A673 (cell line): ENCODE results near the gene ATF3. TPM values are rescaled to one million over a fixed set of nuclear protein-coding genes. Genes with fewer than 3 reads are reported as not detected.

ENCODE experiments used
- BruUV-seq: library from RNA; stranded (reverse); fragments of 400-500 nt; replicated peaks from 2 replicates; lab custom pipeline; 2021; lab: Mats Ljungman, UMichigan
- CTCF ChIA-PET: fragments of 300-600 bp; sonication (Branson Sonifier 250); formaldehyde crosslinking; loops from one replicate; lab custom pipeline; 2022; ENCODE audit warnings: antibody characterized with exemption; lab: Charles Lee
- POLR2A ChIA-PET: fragments of 300-600 bp; sonication (Branson Sonifier 250); formaldehyde crosslinking; loops from one replicate; lab custom pipeline; 2022; ENCODE audit warnings: antibody characterized with exemption; ENCODE audit not compliant: low non-redundant PET; lab: Charles Lee
- DNase-seq: peaks from one replicate; pipeline ENCODE4 v3.0.0-alpha.2; 2015; ENCODE audit warnings: low spot score
- H3K27ac ChIP-seq: fragments of 200-600 bp; sonication (generic); 2 replicates; pipeline ENCODE4 v1.5.1; 2016; ENCODE audit warnings: mixed run types, low read depth, mild to moderate bottlenecking, mixed read lengths, antibody characterized with exemption, low read length; ENCODE audit not compliant: poor library complexity, severe bottlenecking
- H3K27me3 ChIP-seq: fragments of 200-600 bp; sonication (generic); replicated peaks from 2 replicates; pipeline ENCODE4 v1.6.1; 2017; ENCODE audit warnings: mixed run types, low read depth, mild to moderate bottlenecking, mixed read lengths, antibody characterized with exemption, low read length; ENCODE audit not compliant: insufficient read depth, poor library complexity
- H3K36me3 ChIP-seq: fragments of 200-600 bp; sonication (generic); 2 replicates; pipeline ENCODE4 v1.6.1; 2016; ENCODE audit warnings: mixed run types, mild to moderate bottlenecking, mixed read lengths, antibody characterized with exemption, low read length; ENCODE audit not compliant: insufficient read depth, poor library complexity, severe bottlenecking
- H3K4me1 ChIP-seq: fragments of 200-600 bp; sonication (generic); 2 replicates; pipeline ENCODE4 v1.6.1; 2017; ENCODE audit warnings: mixed run types, mild to moderate bottlenecking, mixed read lengths, antibody characterized with exemption, low read length; ENCODE audit not compliant: insufficient read depth, poor library complexity, severe bottlenecking
- H3K4me3 ChIP-seq: fragments of 200-600 bp; sonication (generic); 2 replicates; pipeline ENCODE4 v1.5.1; 2016; ENCODE audit warnings: low read depth, mixed run types, mild to moderate bottlenecking, mixed read lengths, low read length; ENCODE audit not compliant: poor library complexity, severe bottlenecking
- H3K9me3 ChIP-seq: fragments of 200-600 bp; sonication (generic); 2 replicates; pipeline ENCODE4 v1.6.1; 2016; ENCODE audit warnings: mixed run types, low read depth, mild to moderate bottlenecking, mixed read lengths, antibody characterized with exemption, low read length; ENCODE audit not compliant: poor library complexity, severe bottlenecking
- EZH2 ChIP-seq: fragments of 200-600 bp; sonication (generic); IDR thresholded peaks from 2 replicates; pipeline ENCODE4 v1.6.1; 2017; ENCODE audit warnings: borderline replicate concordance, low read depth, mild to moderate bottlenecking, mixed read lengths, antibody characterized with exemption, low read length; ENCODE audit not compliant: poor library complexity, severe bottlenecking
- intact Hi-C: fragments of 100-400 bp; cut with micrococcal nuclease; formaldehyde crosslinking; loops from one replicate; pipeline ENCODE4 v1.10.0; 2022; ENCODE audit not compliant: unreplicated experiment
- total RNA-seq: library from RNA; stranded (reverse); gene quantifications from 2 replicates; pipeline ENCODE4 v1.2.3, GENCODE V29; 2021
- TF ChIP-seq, protein P1 (sequence below): fragments of 300-800, 200-600 bp; sonication (generic); conservative IDR thresholded peaks from 2 replicates; pipeline ENCODE4 v1.5.1; 2017; ENCODE audit warnings: low read depth, mild to moderate bottlenecking, antibody characterized with exemption, low read length, moderate library complexity, mixed read lengths

ATF3 gene
- total RNA-seq, 1 experiment from 2014 or later: 16.0 TPM

- CTCF ChIA-PET: interaction anchor here (0.5 to 1.3 kb wide), 12 partner anchors 9 to 331 kb away, joined by 3 to 14 read pairs (median 4); partner anchors contain the start of genes BATF3 and FLVCR1
- no peak for DNase-seq
Measured at GRCh38 chr1:212664409-212665199, 56.0 kb downstream of the ATF3 start.

DNA sequence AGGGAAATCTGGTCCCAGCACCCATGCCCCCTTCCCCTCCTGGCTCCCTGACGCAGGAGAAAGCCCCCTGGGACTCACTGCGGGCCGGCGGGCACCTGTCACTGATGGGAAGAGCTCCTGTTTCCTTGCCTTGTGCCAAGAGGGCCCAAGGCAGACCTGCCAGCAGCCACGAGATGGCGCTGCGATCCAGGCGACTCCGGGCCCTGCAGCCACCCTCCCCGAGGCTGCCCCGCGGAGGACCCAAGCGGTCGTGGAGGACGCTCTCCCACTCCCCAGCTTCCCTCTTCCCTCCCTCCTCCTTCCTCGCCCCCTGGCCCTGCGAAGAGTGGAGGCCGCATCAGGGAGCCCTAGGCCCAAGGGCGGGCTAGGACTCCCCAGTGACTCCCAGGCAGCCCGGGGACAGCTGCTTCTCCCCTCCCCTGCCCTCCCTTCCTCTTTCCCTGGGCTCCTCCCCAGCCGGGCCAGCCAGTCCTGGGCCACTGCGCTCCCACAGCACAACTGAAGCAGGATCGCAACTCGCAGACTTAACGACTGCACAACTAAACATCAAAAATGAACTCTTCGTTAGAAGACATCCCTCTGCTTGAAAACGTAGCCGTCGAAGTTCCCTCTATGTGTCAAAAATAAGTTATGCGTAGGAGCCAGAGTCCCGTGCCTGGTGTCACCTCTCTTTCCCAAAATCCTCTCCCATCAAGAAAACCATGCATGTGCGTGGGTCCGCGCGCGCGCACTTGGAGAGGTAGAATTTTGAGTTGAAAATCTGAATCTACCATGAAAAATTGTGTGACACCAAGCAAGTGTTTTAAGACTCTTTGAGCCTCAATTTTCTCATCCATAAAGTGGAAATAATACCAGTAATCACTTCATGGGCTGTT lies 56.9 kb downstream of the ATF3 start:
- ChIA-PET CTCF (interaction anchor here (0.5 to 1.3 kb wide), 13 partner anchors 10 to 399 kb away, joined by 3 to 14 read pairs (median 4); partner anchors contain the start of genes BATF3 and FLVCR1), POLR2A (interaction anchor here (0.6 kb wide), 2 partner anchors 57 to 239 kb away, joined by 3 to 5 read pairs; partner anchors contain the start of gene ATF3)
- Histone ChIP-seq H3K27me3 (no peaks in the 10 kb centered on the region), H3K9me3 (no peaks in the 10 kb centered on the region), H3K4me1 (peaks cover 17% of the 10 kb centered on the region), H3K27ac (peak overlapping the region; percentile 49), H3K4me3 (peak overlapping the region; percentile 50), H3K36me3 (no peaks in the 10 kb centered on the region)
- intact Hi-C loops: loop anchor here (1.0 to 5.0 kb wide), 3 partner anchors 117 to 330 kb away; no protein-coding TSS in a partner anchor
- TF ChIP-seq EZH2: no peak
- TF ChIP-seq, protein P1, sequence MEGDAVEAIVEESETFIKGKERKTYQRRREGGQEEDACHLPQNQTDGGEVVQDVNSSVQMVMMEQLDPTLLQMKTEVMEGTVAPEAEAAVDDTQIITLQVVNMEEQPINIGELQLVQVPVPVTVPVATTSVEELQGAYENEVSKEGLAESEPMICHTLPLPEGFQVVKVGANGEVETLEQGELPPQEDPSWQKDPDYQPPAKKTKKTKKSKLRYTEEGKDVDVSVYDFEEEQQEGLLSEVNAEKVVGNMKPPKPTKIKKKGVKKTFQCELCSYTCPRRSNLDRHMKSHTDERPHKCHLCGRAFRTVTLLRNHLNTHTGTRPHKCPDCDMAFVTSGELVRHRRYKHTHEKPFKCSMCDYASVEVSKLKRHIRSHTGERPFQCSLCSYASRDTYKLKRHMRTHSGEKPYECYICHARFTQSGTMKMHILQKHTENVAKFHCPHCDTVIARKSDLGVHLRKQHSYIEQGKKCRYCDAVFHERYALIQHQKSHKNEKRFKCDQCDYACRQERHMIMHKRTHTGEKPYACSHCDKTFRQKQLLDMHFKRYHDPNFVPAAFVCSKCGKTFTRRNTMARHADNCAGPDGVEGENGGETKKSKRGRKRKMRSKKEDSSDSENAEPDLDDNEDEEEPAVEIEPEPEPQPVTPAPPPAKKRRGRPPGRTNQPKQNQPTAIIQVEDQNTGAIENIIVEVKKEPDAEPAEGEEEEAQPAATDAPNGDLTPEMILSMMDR: peak; percentile 97
- peak; percentile 87 for DNase-seq
- BruUV-seq: no TSS peak

More at GRCh38 chr1:212664409-212665199, 56.0 kb downstream of the ATF3 start:
- H3K27ac ChIP-seq: no peak overlapping the region
- TF ChIP-seq EZH2: no peak
- TF ChIP-seq, protein P1: no peak
- no peaks in the 10 kb centered on the region for H3K27me3 ChIP-seq
- H3K4me1 ChIP-seq: peaks cover 17% of the 10 kb centered on the region
- no peaks in the 10 kb centered on the region for H3K36me3 ChIP-seq
- H3K4me3 ChIP-seq: no peak overlapping the region
- H3K9me3 ChIP-seq: no peaks in the 10 kb centered on the region
- POLR2A ChIA-PET: interaction anchor here (0.6 kb wide), 2 partner anchors 56 to 238 kb away, joined by 3 to 5 read pairs; partner anchors contain the start of gene ATF3
- intact Hi-C loops: loop anchor here (1.0 to 5.0 kb wide), 3 partner anchors 118 to 331 kb away; no protein-coding TSS in a partner anchor
- BruUV-seq: no TSS peak
